ENCODE data around the gene B3GALT2. TPM values are rescaled to one million over a fixed set of nuclear protein-coding genes. Genes with fewer than 3 reads are reported as not detected.

Gene B3GALT2
- total and polyA plus RNA-seq, 2 of the 13 experiments (the other 11 are each of a cell fraction or from before 2014, with no cell fraction given) = not detected

GRCh38 chr1:193131266-193131860 lies 55.0 kb downstream of the B3GALT2 start:
- H3K79me2 ChIP-seq (ENCODE audit: insufficient read depth, low read length) = peaks cover 27% of the 10 kb centered on the region
- ChIA-PET POLR2A (no interaction called here), CTCF (ENCODE audit: low intra/inter-chr PET ratio, low total read pairs) (no interaction called here)
- no peak overlapping the region for H3K27ac ChIP-seq (ENCODE audit: extremely low read length, insufficient read depth, low read length)
- in situ Hi-C loops (cut with HindIII; ENCODE audit: extremely low pct_ligation_motif_present, low pct_unique_long_range_greater_than_20kb) (no loop called here), intact Hi-C loops (cut with micrococcal nuclease; ENCODE audit: unreplicated experiment) (no loop called here)
- no peak for TF ChIP-seq BCLAF1 (IDR thresholded peaks at IDR 0.05)
- TF ChIP-seq ATF1 (CRISPR knock-in tag; IDR thresholded peaks at IDR 0.05) = no peak
- TF ChIP-seq MEIS2 (CRISPR knock-in tag; IDR thresholded peaks at IDR 0.05) = no peak
- no peak for TF ChIP-seq NONO (IDR thresholded peaks at IDR 0.05)
- no peak for TF ChIP-seq NONO (CRISPR knock-in tag; conservative IDR thresholded peaks at IDR 0.05)
- TF ChIP-seq ZNF382 (CRISPR knock-in tag; IDR thresholded peaks at IDR 0.05; ENCODE audit: borderline replicate concordance) = no peak
- no peak for TF ChIP-seq SP1 (IDR thresholded peaks at IDR 0.05)
- no peak for TF ChIP-seq SP1 (CRISPR knock-in tag; IDR thresholded peaks at IDR 0.05)
- no peak for TF ChIP-seq ZNF124 (CRISPR knock-in tag; IDR thresholded peaks at IDR 0.05)
- no peak for TF ChIP-seq MEF2D (CRISPR knock-in tag; IDR thresholded peaks at IDR 0.05)
- TF ChIP-seq JARID2 (CRISPR knock-in tag; IDR thresholded peaks at IDR 0.05; ENCODE audit: insufficient replicate concordance) = no peak
- no peak for TF ChIP-seq NCOA1 (CRISPR knock-in tag; IDR thresholded peaks at IDR 0.05)
- no peak for TF ChIP-seq ZIK1 (CRISPR knock-in tag; IDR thresholded peaks at IDR 0.05; ENCODE audit: borderline replicate concordance, low read depth)
- no peak for TF ChIP-seq ZNF326 (CRISPR knock-in tag; IDR thresholded peaks at IDR 0.05; ENCODE audit: borderline replicate concordance)
- no peak for TF ChIP-seq FOXM1 (CRISPR knock-in tag; IDR thresholded peaks at IDR 0.05)
- TF ChIP-seq CSRNP2 (CRISPR knock-in tag; conservative IDR thresholded peaks at IDR 0.05; ENCODE audit: low read depth) = no peak
- H3K4me3 ChIP-seq (replicated peaks in 1 of 3; ENCODE audit: insufficient read depth in 1 of 3, low read depth in 2 of 3, low read length in 3 of 3) = no peak overlapping the region
- no peak for DNase-seq (ENCODE audit: low spot score)
- WGBS (ENCODE audit: low lambda C conversion rate) = 100% methylated on average over 2 of the region's 2 CpGs
- no peaks in the 10 kb centered on the region for H4K20me1 ChIP-seq (ENCODE audit: insufficient read depth, low read length)
- H3K4me2 ChIP-seq (ENCODE audit: low read depth, low read length) = no peak overlapping the region
- H2AFZ ChIP-seq (ENCODE audit: low read length) = no peak overlapping the region
- H3K9me3 ChIP-seq (ENCODE audit: low read length) = no peaks in the 10 kb centered on the region
- H3K9ac ChIP-seq (ENCODE audit: insufficient read depth, low read depth, low read length) = no peak overlapping the region
- no peaks in the 10 kb centered on the region for H3K4me1 ChIP-seq (ENCODE audit: insufficient read depth, low read length)
- ATAC-seq = no peak
- H3K36me3 ChIP-seq (replicated peaks in 1 of 2; ENCODE audit: control insufficient read depth in 1 of 2, insufficient read depth in 2 of 2, low read length in 2 of 2) = peaks cover 6 to 48% of the 10 kb centered on the region in 2 experiments
- no TSS peak for BruUV-seq (replicated peaks)
- FAIRE-seq = no peak
- H3K27me3 ChIP-seq (ENCODE audit: control insufficient read depth in 1 of 2, insufficient read depth in 2 of 2, low read length in 2 of 2) = no peaks in the 10 kb centered on the region; a peak in 1 of 5 replicates

All from HepG2 (cell line).